Effector CD8-positive, alpha-beta T cell (primary cell): Measurements from ENCODE around the gene NARS2.
A peak's percentile ranks its signal among the peaks of the same experiment; 100 is the strongest.
"Not testable (repeated sequence)": the region's sequence is repeated elsewhere in the genome, so short reads cannot be mapped to it uniquely, and the experiment has no call there.

ENCODE experiments used
- DNase-seq: peaks from one replicate; lab custom pipeline; 2025; lab: John Stamatoyannopoulos, UW
- total RNA-seq, 4 experiments: gene quantifications; one replicate each; lab custom pipeline; 2026; lab: John Stamatoyannopoulos, UW

Gene NARS2, protein sequence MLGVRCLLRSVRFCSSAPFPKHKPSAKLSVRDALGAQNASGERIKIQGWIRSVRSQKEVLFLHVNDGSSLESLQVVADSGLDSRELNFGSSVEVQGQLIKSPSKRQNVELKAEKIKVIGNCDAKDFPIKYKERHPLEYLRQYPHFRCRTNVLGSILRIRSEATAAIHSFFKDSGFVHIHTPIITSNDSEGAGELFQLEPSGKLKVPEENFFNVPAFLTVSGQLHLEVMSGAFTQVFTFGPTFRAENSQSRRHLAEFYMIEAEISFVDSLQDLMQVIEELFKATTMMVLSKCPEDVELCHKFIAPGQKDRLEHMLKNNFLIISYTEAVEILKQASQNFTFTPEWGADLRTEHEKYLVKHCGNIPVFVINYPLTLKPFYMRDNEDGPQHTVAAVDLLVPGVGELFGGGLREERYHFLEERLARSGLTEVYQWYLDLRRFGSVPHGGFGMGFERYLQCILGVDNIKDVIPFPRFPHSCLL
- total RNA-seq, result 17.0 to 29.1 (median 25.9) reads per million in 4 experiments

DNA sequence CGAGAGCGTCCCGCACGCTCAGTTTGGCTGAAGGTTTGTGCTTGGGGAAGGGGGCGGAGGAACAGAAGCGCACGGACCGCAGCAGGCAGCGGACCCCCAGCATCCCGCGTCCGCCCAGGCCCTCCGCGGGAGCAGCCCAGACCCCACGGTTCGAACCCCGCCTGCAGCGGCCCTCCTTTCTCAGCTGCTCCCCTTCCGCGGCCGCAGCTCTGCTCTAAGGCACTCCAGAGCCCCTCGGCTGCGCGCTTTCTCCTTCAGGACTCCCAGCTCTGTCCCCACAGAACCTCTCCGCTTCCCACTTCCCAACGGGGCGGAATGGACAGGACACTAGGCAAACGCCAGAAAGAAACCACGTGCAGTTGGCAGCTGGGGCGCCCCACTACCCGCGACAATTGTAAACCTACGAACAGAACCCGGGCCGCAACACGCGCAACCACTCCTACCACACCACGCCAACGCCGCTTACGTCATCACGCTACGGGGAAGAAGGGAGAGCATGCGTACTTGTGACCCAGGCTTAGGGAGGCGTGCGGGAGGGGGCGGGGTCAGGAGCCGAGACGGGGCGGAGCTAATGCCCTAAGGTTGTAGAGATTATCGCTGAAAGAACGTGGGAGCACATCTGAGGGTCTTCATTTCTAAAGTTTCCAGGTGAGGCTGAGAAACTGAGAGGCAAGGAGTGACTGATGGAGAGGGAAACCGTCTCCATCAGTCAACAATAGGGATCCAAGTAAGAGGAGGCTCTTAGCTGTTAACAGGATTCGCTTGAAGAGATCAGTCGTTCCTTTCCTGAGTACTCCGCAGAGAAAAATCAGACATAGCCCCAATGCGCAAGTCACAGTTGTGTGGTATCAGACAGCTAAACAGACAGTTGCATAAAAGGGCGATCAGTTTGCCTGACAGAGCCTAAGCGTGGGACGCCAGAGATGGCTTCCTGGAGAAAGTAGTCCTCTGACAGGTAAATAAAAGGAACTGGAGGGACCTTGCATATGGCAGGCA lies at the start of gene NARS2:
NARS2 (minus strand) TSS at position 479 of the 996 bp plus-strand sequence; CDS start at position 103, 376 bp downstream.
- DNase-seq, result peak; percentile 97

DNA sequence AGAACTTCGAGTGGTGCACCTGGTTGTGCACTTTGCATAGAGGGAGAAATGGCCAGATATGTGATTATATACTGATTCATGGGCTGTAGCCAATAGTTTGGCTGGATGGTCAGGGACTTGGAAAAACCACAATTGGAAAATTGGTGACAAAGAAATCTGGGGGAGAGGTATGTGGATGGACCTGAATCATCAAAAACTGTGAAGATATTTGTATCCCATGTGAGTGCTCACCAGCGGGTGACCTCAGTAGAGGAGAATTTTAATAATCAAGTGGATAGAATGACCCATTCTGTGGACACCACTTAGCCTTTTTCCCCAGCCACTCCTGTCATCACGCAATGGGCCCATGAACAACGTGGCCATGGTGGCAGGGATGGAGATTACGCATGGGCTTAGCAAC lies 48.0 kb upstream of the NARS2 start:
- DNase-seq, result no peak

DNA sequence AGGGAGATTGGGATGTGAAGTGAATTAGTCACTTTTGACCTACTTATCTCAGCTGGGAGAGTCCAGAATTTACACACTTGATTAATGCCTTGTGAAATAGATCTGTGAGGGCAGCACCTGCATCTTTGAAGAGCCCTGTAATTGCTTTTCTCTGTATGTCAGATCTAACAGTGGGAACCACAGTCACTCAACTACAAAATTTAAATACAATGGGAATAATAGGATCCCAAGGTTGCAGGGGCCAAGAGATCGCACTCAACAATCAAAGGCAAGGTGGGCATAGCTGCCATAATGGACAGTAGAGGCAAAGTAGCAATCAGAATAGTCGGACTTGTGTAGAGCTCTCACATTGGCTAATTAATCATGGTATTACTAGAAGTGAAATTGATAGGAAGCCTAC lies 45.5 kb upstream of the NARS2 start:
- DNase-seq, result no peak

DNA sequence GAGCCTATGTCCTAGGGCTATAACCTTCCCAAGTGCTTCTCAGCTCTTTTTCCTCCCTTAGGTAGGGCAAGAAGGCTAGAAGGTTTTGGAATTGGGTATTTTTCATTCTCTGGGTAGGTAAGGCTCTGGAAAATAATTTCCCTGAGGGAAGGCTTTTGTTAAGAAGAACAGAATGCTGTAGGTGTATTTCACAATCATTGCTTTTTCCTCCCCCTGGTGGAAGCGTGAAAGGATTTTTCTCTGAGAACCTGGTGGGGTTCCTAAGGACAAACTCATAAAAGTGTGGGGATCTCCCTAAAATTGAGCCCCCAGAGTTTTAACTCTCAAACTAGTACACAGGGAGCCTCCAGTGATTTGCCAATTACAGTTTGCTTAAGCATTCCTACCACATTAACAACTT lies 41.1 kb upstream of the NARS2 start:
- DNase-seq, result no peak

DNA sequence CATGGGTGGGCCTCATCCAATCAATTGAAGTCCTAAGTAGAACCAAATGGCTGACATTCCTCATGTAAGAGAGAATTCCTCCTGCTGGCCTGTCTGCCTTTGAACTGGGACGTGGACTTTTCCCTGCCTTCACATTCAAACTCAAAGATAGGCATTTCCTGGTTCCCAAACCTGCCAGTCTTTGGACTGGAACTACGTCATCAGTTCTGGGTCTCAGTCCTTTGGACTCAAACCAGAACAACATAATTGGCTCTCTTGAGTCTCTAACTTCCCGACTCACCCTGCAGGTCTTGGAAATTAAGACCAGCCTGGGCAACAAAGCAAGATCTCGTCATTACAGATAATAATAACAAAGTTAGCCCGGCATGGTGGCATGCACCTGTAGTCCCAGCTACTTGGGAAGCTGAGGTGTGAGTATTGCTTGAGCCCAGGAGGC lies 38.7 kb upstream of the NARS2 start:
- no peak for DNase-seq

DNA sequence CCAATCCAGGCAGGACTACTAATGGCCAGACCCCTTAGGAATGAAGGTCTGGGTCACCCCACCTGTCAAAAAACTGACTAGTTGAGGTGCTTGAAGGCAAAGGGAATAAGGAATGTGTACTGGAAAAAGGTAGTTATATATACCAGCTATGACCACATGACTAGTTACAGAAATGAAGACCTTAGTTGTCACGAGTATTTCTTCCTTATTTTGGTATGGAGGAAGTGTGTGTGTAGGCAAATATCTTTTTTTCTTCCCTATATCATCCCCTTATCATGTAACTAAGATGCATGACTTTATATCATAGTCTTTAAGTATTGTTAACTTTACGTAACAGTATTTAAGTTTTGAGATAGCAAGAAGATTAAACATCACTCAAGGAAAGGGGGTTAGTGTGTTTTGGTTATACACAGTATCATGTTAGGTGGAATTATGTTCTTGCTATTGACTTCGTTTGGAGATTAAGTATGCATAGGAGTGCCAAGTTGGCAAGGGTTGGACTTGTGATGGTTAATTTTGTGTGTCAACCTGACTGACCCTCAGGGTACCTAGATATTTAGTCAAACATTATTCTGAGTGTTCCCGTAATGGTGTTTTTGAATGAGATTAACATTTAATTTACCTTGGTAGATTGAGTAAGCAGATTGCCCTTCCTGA lies 38.2 kb upstream of the NARS2 start:
- no peak for DNase-seq

DNA sequence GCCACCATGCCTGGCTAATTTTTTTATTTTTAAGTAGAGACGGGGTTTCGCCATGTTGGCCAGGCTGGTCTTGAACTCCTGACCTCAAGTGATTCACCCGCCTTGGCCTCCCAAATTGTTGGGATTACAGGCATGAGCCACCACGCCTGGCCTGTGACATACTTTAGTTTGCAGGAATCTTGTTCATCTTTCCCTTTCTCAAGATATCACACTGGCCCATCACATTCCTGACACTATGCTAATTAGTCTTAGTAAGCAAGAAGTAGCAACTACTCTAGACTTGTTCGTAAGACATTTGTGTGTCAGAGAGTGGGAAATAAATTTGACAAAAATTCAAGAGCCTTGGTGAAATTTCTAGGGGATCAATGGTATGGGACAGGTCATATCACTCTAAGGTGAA lies 34.7 kb upstream of the NARS2 start:
- not testable (repeated sequence) for DNase-seq

DNA sequence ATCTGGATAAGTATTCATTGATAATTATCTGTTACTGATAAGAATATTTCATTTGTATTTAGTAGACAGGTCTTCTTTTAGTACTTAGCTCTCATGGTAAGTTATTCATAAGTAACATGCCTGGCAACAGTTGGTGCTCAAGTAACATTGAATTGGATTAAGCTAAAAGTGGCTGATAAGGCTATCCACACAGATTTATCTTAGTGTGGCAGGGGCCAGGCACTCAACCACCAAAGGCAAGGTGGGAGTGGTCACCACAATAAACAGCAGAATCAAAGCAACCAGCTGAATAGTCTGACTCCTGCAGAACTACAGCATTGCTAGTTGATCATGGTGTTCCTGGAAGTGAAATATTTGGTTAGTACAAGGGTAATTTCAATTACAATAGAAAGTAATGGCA lies 33.0 kb upstream of the NARS2 start:
- DNase-seq, result no peak

DNA sequence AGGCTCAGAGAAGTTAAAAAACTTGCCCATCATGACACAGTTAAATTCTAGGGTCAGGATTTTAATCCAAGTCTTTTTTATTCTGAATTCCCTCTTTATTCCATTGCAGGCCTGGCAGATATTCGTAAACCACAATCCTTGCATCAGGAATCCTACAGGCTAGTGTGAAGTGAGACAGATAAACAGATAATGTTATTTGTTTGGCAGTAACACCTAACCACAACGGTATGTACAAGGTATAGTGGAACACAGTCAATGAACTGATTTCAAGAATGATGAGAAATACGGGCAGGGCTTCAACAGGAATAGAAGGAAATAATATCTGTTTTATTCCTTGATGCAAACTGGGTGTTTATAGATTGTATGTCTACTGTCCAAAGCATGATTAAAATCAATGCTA lies 32.0 kb upstream of the NARS2 start:
- DNase-seq, result no peak

DNA sequence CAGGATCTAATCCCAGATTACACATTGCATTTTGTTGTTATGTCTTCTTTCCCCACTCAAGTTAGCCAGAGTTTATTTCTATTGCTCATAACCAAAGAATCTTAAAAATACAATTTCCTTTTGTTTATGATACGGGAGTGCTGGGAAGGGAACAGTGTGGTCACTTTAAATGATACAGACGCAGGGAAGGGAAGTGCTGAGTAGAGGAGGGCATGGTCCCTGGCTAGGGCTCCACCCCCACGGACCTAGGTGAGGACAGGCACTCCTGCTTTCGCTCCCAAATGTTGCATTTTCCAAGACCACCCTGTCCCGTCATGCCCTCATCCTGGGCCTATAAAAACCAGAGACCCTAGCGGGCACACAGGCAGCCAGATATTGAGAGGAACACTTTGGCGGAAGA lies 30.6 kb upstream of the NARS2 start:
- no peak for DNase-seq

DNA sequence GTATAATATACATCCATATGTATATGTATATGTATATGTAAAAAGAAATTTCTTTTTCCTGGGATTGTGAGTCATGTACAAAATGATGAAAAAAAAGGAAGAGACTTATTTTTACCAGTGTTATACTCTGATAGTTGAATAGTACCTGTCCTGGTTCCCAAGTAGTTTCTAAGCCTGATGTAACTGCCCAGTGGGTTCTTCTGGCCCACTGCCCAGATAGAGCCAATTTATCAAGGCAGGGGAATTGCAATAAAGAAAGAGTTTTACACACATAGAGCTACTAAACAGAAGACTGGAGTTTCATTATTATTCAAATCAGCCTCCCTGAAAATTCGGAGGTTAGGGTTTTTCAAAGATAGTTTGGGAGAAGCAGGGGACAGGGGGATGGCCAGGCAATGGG lies 29.1 kb upstream of the NARS2 start:
- no peak for DNase-seq

DNA sequence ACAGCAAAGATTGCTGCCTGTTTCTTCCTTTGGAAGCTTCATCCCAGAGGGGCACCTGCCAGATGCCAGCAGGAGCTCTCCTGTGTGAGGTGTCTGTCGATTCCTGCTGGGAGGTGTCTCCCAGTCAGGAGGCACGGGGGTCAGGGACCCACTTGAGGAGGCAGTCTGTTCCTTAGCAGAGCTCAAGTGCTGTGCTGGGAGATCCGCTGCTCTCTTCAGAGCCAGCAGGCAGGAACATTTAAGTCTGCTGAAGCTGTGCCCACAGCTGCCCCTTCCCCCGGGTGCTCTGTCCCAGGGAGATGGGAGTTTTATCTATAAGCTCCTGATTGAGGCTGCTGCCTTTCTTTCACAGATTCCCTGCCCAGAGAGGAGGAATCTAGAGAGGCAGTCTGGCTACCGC lies 28.1 kb upstream of the NARS2 start:
- not testable (repeated sequence) for DNase-seq

DNA sequence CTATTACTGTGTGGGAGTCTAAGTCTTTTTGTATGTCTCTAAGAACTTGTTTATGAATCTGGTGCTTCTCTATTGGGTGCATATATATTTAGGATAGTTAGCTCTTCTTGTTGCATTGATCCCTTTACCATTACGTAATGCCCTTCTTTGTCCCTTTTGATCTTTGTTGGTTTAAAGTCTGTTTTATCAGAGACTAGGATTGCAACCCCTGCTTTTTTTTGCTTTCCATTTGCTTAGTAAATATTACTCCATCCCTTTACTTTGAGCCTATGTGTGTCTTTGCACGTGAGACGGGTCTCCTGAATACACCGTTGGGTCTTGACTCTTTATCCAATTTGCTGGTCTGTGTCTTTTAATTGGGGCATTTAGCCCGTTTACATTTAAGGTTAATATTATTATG lies 26.4 kb upstream of the NARS2 start:
- DNase-seq, result not testable (repeated sequence)

DNA sequence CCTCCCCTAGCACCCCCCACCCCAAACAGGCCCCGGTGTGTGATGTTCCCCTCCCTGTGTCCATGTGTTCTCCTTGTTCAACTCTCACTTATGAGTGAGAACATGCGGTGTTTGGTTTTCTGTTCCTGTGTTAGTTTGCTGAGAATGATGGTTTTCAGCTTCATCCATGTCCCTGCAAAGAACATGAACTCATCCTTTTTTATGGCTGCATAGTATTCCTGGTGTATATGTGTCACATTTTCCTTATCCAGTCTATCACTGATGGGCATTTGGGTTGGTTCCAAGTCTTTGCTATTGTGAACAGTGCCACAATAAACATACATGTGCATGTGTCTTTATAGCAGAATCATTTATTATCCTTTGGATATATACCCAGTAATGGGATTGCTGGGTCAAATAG lies 22.9 kb upstream of the NARS2 start:
- not testable (repeated sequence) for DNase-seq

DNA sequence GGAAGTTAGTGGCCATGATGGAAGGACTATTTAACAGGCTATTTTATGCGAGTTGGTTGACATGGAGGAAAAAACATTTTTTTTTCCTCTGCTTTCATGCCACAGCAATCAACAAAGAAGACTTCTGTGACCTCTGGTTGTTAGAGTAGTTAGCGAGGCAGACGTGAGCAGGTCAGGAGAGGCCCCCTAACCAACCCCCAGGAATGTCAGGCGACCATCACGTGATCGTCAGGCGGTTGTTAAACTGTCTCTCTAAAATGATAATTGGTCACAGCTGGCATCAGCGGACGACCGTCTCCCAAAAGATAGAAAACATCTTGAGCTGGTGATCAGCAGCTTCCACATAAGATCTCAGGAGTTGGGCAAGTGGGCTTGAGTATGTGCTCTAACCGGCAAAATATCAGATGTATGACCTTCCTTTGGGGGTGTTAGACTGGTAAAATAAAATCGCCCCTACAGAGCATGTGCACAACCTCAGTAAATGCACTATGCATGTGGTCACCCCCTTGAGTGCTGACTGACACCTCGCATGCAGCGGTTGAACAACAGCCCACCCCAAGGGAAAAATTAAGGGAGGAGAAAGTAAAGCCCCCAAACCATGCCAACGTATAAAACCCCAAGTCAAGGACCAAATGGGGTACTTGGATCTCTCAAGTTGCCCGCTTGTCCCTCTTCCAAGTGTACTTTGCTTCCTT lies 20.9 kb upstream of the NARS2 start:
- no peak for DNase-seq

DNA sequence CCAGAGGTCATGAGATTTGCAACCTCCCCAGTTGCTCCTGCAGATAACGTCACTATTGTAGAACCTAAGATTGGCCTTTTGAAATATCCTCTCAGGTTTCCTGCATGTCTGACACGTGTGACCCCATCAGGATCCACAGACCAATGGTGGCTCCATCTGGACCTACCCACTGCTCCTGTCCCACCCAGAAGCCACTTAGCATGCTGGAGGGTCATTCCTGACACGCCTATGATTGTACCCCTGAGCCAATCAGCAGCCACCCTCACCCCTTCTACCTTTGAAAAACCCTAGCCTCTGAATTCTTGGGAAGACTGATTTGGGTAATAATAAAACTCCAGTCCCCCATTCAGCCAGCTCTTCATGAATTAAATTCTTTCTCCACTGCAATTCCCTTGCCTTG lies 20.1 kb upstream of the NARS2 start:
- no peak for DNase-seq

DNA sequence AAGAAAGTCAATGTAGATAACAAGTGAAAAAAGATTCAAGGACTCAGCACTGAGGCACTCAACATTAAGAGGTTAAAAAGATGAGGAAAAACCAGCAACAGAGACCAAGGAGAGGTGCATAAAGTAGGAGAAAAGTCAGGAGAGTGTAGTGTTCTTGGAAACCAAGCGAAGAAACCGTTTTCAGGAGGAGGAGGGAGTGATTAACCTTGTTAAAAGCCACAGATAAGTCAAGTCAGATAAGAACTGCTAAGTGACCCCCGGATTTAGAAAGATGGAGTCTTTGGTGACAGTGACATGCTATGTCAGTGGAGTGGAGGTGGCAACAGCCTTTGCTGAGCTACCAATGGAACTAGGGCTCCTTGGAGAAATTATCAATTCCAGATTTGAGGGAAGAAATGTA lies 13.9 kb upstream of the NARS2 start:
- DNase-seq, result no peak

DNA sequence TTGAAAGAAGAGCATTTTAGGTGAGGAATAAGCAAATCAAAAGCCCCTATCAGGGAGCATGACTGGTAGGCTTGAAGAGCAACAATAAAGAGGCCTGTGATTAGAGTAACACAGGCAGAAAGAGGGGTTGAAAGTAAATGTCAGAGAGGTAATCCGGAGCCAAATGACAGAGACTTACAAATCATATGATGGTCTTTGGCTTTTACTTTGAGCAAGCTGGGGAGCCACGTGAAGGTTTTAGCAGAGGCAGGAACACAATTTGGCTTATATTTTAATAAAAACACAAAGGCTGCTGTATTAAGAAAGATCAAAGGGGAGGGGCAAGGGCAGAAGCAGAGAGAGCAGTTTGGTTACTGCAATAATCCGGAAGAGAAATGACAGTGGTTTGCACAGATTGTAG lies 12.8 kb upstream of the NARS2 start:
- DNase-seq, result no peak

DNA sequence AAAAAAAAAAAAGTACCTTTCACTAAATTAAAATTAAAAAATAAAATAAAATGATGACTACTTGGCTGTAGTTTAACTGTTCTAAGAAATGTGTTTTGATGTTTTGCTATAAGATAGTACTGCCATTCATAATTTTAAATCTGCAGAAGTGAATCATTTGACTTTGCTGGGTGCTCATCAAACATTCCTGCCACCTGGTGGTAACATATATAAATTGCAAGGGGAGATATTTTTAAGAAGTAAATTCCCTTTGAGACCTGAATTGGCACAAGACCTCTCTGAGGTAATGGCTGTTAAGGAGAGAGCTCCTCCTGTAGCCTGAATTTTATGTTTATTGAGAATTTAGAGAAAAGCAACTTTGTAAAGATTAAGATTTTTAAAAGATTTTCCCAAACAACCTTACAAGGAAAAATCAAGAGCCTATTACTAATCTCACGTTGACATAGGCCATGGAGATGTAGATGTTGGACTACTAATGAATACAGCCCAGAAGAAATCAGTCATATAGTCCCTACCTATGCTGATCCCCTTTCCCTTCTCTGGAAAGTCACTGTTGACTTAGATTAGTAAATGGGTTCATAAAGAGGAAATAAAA lies 11.9 kb upstream of the NARS2 start:
- no peak for DNase-seq

DNA sequence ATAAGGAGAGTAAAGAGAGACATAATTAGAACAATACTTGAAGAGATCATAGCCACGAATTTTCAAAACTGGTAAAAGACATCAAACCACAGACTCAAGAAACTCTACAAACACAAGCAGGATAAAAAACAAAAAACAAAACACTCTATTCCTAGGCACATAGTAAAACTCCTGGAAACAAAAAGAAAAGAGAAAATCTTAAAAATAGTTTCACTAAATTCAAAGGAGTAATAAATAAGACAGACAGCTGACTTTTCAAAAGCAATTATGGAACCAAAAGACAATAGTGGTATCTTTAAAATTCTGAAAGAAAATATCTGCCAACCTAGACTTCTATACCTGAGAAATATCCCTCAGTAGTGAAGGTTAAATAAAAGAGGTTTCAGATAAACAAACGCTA lies 9.2 kb upstream of the NARS2 start:
- no peak for DNase-seq

DNA sequence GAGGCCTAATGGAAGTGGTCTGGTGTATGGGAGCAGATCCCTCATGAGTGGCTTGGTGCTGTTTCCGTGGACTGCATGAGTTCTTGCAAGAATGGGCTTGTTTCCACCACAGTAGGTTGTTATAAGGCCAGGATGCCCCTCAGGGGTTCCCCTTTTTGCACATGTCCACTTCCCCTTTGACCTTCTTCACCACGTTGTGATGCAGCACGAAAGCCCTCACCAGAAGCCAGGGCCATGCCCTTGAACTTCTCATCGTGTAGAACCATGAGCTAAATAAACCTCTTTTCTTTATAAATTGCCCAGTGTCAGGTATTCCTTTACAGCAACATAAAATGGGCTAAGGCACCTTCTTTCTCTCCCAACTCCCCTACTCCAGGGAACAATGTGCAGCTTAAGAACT lies 2.8 kb upstream of the NARS2 start:
- DNase-seq, result no peak
